ENCODE results near the gene ZNF91.

DNA sequence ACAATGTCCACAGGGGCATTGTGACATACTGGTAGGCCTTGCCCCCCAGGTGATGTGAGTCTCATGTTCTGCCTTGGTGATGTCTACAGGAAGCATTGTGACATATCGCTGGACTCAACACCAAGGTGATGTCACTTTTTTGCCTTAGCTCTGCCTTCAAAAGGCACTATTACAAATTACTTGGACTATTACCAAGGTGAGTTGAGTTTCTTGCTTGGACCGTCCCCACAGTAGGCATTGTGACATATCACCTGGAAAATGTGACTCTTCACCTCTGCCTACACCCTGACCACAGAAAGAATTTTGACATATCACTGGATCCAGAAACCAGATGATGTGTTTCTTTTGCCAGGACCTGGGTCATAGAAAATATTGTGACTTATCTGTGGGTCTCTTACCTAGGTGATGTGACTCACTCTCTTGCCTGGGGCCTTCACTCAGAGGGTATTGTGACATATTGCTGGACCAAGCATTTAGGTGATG is 84.5 kb downstream of the ZNF91 start:
- TF ChIP-seq, protein P1, sequence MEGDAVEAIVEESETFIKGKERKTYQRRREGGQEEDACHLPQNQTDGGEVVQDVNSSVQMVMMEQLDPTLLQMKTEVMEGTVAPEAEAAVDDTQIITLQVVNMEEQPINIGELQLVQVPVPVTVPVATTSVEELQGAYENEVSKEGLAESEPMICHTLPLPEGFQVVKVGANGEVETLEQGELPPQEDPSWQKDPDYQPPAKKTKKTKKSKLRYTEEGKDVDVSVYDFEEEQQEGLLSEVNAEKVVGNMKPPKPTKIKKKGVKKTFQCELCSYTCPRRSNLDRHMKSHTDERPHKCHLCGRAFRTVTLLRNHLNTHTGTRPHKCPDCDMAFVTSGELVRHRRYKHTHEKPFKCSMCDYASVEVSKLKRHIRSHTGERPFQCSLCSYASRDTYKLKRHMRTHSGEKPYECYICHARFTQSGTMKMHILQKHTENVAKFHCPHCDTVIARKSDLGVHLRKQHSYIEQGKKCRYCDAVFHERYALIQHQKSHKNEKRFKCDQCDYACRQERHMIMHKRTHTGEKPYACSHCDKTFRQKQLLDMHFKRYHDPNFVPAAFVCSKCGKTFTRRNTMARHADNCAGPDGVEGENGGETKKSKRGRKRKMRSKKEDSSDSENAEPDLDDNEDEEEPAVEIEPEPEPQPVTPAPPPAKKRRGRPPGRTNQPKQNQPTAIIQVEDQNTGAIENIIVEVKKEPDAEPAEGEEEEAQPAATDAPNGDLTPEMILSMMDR (IDR thresholded peaks at IDR 0.05), result no peak
- no peak for TF ChIP-seq POLR2AphosphoS5 (IDR thresholded peaks at IDR 0.05; ENCODE audit: insufficient read depth in 1 of 2, low read depth in 1 of 2)
- no peak for TF ChIP-seq POLR2A (IDR thresholded peaks at IDR 0.05)
